PFSK-1 (cell line): Measurements from ENCODE around the gene OLFM2.

Source experiments
- POLR2AphosphoS5 ChIP-seq: IDR thresholded peaks from 2 replicates; pipeline ENCODE4 v1.6.1; 2012; ENCODE audit warnings: low read depth, mild to moderate bottlenecking, control low read depth, low read length, moderate library complexity
- REST ChIP-seq, 2 experiments: IDR thresholded peaks; 2 replicates each; pipeline versions ENCODE4 v1.6.1 to v1.8.0; 2011 to 2012; ENCODE audit warnings: low read depth in 2 of 2, low read length in 2 of 2, control low read depth in 1 of 2, inconsistent platforms in 1 of 2, mild to moderate bottlenecking in 1 of 2, moderate library complexity in 1 of 2; ENCODE audit not compliant: insufficient read depth in 1 of 2
- SIN3A ChIP-seq: IDR thresholded peaks from 2 replicates; pipeline ENCODE4 v1.6.1; 2012; ENCODE audit warnings: mild to moderate bottlenecking, low read length, moderate library complexity, borderline replicate concordance; ENCODE audit not compliant: insufficient read depth
- TAF1 ChIP-seq: IDR thresholded peaks from 2 replicates; pipeline ENCODE4 v1.6.1; 2012; ENCODE audit warnings: low read length, control low read depth, borderline replicate concordance; ENCODE audit not compliant: insufficient read depth

- TF ChIP-seq POLR2AphosphoS5 (no peak), TAF1 (no peak), REST (IDR thresholded peaks at IDR 0.05; ENCODE audit: insufficient read depth in 1 of 2, low read depth in 2 of 2, low read length in 2 of 2) (no peak), SIN3A (no peak)
Measured at GRCh38 chr19:9891609-9892373, 44.5 kb downstream of the OLFM2 start.
